DND-41 (cell line): ENCODE results near the gene MAP6.
A peak's percentile ranks its signal among the peaks of the same experiment; 100 is the strongest.
"Not testable (repeated sequence)": the region's sequence is repeated elsewhere in the genome, so short reads cannot be mapped to it uniquely, and the experiment has no call there.

Experiments
- ATAC-seq: fragments of 200-7000 bp; cut with Tn5 transposase; 3 replicates; pipeline ENCODE4 v1.9.1; 2021; ENCODE audit warnings: low read depth; ENCODE audit not compliant: insufficient read depth
- DNase-seq: peaks from one replicate; pipeline ENCODE4 v3.0.0-alpha.2; 2020
- H2AFZ ChIP-seq: 2 replicates; pipeline ENCODE4 v1.6.0; 2012; ENCODE audit warnings: low read depth, low read length
- H3K27ac ChIP-seq: 2 replicates; pipeline ENCODE4 v1.5.1; 2012; ENCODE audit warnings: low read length, inconsistent platforms
- H3K27me3 ChIP-seq: fragments of 200-600 bp; sonication (generic); 2 replicates; pipeline ENCODE4 v1.6.0; 2012; ENCODE audit warnings: low read length, mild to moderate bottlenecking, inconsistent platforms; ENCODE audit not compliant: insufficient read depth, poor library complexity
- H3K36me3 ChIP-seq: 2 replicates; pipeline ENCODE4 v1.5.1; 2012; ENCODE audit warnings: low read length, inconsistent platforms; ENCODE audit not compliant: insufficient read depth
- H3K4me1 ChIP-seq: 2 replicates; pipeline ENCODE4 v1.5.1; 2012; ENCODE audit warnings: mild to moderate bottlenecking, low read length; ENCODE audit not compliant: insufficient read depth
- H3K4me2 ChIP-seq: 2 replicates; pipeline ENCODE4 v1.6.0; 2012; ENCODE audit warnings: mild to moderate bottlenecking, moderate library complexity, low read length, inconsistent platforms; ENCODE audit not compliant: insufficient read depth
- H3K4me3 ChIP-seq, 2 experiments: fragments of 200-600 bp in 1 of 2; shearing (Covaris generic) in 1 of 2; 2 replicates each; pipeline ENCODE4 v1.5.1; 2012 to 2016; ENCODE audit warnings: inconsistent platforms in 2 of 2, low read length in 2 of 2, mild to moderate bottlenecking in 2 of 2, low read depth in 1 of 2, moderate library complexity in 1 of 2
- H3K79me2 ChIP-seq: 2 replicates; pipeline ENCODE4 v1.6.0; 2012; ENCODE audit warnings: low read length, inconsistent platforms; ENCODE audit not compliant: insufficient read depth
- H3K9ac ChIP-seq: 2 replicates; pipeline ENCODE4 v1.6.0; 2012; ENCODE audit warnings: low read depth, mild to moderate bottlenecking, inconsistent platforms, low read length, moderate library complexity
- H3K9me3 ChIP-seq: 2 replicates; pipeline ENCODE4 v1.5.1; 2012; ENCODE audit warnings: low read length, moderate library complexity, mild to moderate bottlenecking, inconsistent platforms; ENCODE audit not compliant: insufficient read depth, severe bottlenecking
- H4K20me1 ChIP-seq: 2 replicates; pipeline ENCODE4 v1.6.0; 2012; ENCODE audit warnings: low read length; ENCODE audit not compliant: insufficient read depth
- EZH2 ChIP-seq: IDR thresholded peaks from 3 replicates; pipeline ENCODE4 v1.6.1; 2012; ENCODE audit warnings: borderline replicate concordance, low read depth, mild to moderate bottlenecking, moderate library complexity, low read length, inconsistent platforms; ENCODE audit not compliant: severe bottlenecking
- TF ChIP-seq, protein P1 (sequence below): IDR thresholded peaks from 2 replicates; pipeline ENCODE4 v1.5.1; 2012; ENCODE audit warnings: borderline replicate concordance, low read length, moderate library complexity, mild to moderate bottlenecking; ENCODE audit not compliant: poor library complexity, severe bottlenecking; ENCODE audit errors: extremely low read depth

Gene MAP6

DNA sequence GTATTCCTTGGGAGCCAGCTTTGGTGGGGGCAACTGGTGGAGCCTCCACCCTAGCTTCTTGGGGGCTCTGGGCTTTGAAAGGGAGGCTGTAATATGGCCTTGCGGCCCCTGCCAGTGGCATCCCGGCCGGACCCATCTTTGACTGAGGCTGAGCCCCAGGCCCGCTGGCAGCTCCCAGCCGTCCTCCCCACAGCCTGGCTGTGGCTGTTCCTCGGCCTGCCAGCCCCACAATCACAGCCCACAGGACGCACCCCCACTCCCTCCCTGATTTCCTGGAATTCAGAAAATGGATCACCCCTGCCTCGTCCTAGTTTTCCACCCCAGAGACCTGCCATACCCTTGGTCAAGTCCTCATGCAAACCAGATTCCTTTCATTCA lies 83.6 kb downstream of the MAP6 start:
- H3K79me2 ChIP-seq = no peaks in the 10 kb centered on the region
- H3K27me3 ChIP-seq = peaks cover 5% of the 10 kb centered on the region
- H3K27ac ChIP-seq = no peak overlapping the region
- TF ChIP-seq EZH2 = no peak
- TF ChIP-seq, protein P1, sequence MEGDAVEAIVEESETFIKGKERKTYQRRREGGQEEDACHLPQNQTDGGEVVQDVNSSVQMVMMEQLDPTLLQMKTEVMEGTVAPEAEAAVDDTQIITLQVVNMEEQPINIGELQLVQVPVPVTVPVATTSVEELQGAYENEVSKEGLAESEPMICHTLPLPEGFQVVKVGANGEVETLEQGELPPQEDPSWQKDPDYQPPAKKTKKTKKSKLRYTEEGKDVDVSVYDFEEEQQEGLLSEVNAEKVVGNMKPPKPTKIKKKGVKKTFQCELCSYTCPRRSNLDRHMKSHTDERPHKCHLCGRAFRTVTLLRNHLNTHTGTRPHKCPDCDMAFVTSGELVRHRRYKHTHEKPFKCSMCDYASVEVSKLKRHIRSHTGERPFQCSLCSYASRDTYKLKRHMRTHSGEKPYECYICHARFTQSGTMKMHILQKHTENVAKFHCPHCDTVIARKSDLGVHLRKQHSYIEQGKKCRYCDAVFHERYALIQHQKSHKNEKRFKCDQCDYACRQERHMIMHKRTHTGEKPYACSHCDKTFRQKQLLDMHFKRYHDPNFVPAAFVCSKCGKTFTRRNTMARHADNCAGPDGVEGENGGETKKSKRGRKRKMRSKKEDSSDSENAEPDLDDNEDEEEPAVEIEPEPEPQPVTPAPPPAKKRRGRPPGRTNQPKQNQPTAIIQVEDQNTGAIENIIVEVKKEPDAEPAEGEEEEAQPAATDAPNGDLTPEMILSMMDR = no peak
- no peaks in the 10 kb centered on the region for H4K20me1 ChIP-seq
- no peak overlapping the region for H3K4me2 ChIP-seq
- peaks cover 23% of the 10 kb centered on the region for H3K4me1 ChIP-seq
- H3K9me3 ChIP-seq = no peaks in the 10 kb centered on the region
- no peak overlapping the region for H3K4me3 ChIP-seq
- ATAC-seq = no peak
- no peak overlapping the region for H3K9ac ChIP-seq
- H2AFZ ChIP-seq = no peak overlapping the region
- no peak for DNase-seq
- no peaks in the 10 kb centered on the region for H3K36me3 ChIP-seq

DNA sequence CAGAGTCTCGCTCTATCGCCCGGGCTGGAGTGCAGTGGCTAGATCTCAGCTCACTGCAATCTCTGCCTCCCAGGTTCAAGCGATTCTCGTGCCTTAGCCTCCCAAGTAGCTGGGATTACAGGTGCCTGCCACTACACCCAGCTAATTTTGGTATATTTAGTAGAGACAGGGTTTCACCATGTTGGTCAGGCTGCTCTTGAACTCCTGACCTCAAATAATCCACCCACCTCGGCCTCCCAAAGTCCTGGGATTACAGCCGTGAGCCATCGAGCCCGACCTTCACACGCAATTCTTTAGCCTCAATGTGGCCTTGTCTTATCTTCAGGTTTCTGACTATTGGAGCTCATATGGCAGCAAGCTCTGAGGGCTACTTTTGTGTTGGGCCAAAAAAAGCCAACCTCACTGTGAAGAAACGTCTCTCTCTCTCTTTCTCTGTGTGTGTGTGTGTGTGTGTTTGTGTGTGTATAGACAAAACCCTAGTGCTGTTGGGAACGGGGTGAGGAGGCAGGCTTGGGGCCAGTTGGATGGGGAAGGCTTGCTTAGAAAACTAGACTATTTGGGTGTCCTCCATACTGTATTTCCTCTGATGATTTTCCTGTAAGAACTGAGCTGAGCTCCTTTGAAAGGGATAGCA lies 84.1 kb downstream of the MAP6 start:
- H3K27ac ChIP-seq, H2AFZ ChIP-seq, H3K9ac ChIP-seq: not testable (repeated sequence)

DNA sequence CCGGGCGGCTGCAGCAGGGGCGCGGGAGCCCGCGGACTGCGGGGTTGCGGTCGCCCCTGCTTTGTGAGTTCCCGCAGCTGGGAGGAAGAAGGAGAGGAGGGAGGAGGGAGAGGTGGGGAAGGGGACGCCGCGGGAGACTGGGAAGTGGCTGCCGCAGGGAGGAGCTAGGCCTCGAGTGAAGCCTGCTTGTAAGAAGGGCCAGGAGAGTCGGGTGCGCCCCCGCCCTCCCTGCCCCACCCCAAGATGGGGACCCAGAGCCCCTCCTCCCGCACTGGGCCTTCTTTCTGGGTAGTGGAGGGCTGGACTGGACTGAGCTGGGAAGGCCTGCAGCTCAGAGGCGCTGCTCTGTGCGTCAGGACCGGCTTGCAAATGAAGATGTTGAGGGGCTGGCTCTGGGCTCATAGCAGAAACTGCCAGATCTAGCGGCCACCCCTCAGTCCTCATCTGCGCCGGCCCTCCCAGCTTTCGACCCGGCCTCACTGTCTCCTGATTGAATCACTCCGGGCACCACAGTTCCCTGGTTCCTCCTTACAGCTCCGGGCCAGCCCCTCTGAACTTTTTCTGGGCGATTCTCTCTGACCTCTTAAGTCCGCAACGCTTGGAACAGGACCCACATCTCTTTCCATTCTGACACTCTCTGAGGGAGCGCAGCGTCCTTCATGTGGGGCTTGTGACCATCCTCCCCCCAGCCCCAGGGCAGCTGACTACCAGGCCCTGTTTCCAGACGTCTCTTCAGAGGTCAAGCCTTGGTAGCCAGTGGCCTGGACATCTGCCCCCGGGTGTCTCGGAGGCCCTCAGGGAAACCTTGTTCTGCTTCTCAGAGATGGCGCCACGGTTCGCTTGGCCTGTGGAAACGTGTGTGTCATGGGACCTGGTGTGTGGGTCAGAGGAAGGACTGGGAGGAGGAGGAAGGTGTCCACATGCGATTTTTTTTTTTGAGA lies 84.8 kb downstream of the MAP6 start:
- H3K4me1 ChIP-seq = peaks cover 23% of the 10 kb centered on the region
- H4K20me1 ChIP-seq = no peaks in the 10 kb centered on the region
- DNase-seq (peak; percentile 54), ATAC-seq (peak; percentile 57)
- H3K4me3 ChIP-seq = peak overlapping the region; percentile 38 to 67; a peak in 3 of 4 replicates
- H3K9me3 ChIP-seq = no peaks in the 10 kb centered on the region
- TF ChIP-seq, protein P1 = no peak
- no peak for TF ChIP-seq EZH2
- peak overlapping the region; percentile 70 for H2AFZ ChIP-seq
- H3K9ac ChIP-seq = peak overlapping the region; percentile 89
- H3K27me3 ChIP-seq = peaks cover 13% of the 10 kb centered on the region
- H3K4me2 ChIP-seq = peak overlapping the region; percentile 61
- H3K36me3 ChIP-seq = no peaks in the 10 kb centered on the region
- no peaks in the 10 kb centered on the region for H3K79me2 ChIP-seq
- peak overlapping the region; percentile 66 for H3K27ac ChIP-seq

More for the DNA sequence above, 84.1 kb downstream of the MAP6 start:
- Histone ChIP-seq H3K4me2 (peak overlapping the region; percentile 61), H3K4me1 (peaks cover 23% of the 10 kb centered on the region)
- ATAC-seq, H3K27me3 ChIP-seq, H4K20me1 ChIP-seq, H3K9me3 ChIP-seq, H3K4me3 ChIP-seq, DNase-seq, H3K79me2 ChIP-seq, H3K36me3 ChIP-seq: not testable (repeated sequence)
